Neural cell (in vitro differentiated cells): ENCODE results near the gene SH3RF3. TPM values are rescaled to one million over a fixed set of nuclear protein-coding genes. Genes with fewer than 3 reads are reported as not detected.
"Not testable (repeated sequence)": the region's sequence is repeated elsewhere in the genome, so short reads cannot be mapped to it uniquely, and the experiment has no call there.

Experiments used
- H2AFZ ChIP-seq: fragments of 200-600, 300-800 bp; sonication (generic), shearing (Covaris generic); 2 replicates; pipeline ENCODE4 v1.6.0; 2014; ENCODE audit warnings: low read depth, mild to moderate bottlenecking, antibody characterized with exemption, low read length, moderate library complexity
- H3F3A ChIP-seq: fragments of 200-600 bp; shearing (Covaris generic); 2 replicates; pipeline ENCODE4 v1.6.1; 2016; ENCODE audit warnings: mild to moderate bottlenecking, moderate library complexity, mixed read lengths, antibody characterized with exemption, low read length; ENCODE audit not compliant: insufficient read depth, poor library complexity, severe bottlenecking
- H3K27ac ChIP-seq: fragments of 200-600, 300-800 bp; sonication (generic), shearing (Covaris generic); 2 replicates; pipeline ENCODE4 v1.5.1; 2014; ENCODE audit warnings: mild to moderate bottlenecking, low read length, moderate library complexity
- H3K27me3 ChIP-seq: fragments of 300-800, 200-600 bp; sonication (generic), shearing (Covaris generic); 2 replicates; pipeline ENCODE4 v1.6.0; 2014; ENCODE audit warnings: mild to moderate bottlenecking, low read depth, low read length, moderate library complexity; ENCODE audit not compliant: insufficient read depth
- H3K36me3 ChIP-seq: fragments of 300-800, 200-600 bp; sonication (generic), shearing (Covaris generic); 2 replicates; pipeline ENCODE4 v1.5.1; 2014; ENCODE audit warnings: mild to moderate bottlenecking, antibody characterized with exemption, low read length, moderate library complexity; ENCODE audit not compliant: insufficient read depth
- H3K4me2 ChIP-seq: fragments of 300-800, 200-600 bp; sonication (generic), shearing (Covaris generic); 2 replicates; pipeline ENCODE4 v1.6.0; 2014; ENCODE audit warnings: mild to moderate bottlenecking, low read length
- H3K4me3 ChIP-seq: fragments of 300-800, 200-600 bp; sonication (generic), shearing (Covaris generic); 2 replicates; pipeline ENCODE4 v1.5.1; 2014; ENCODE audit warnings: mild to moderate bottlenecking, low read length, moderate library complexity
- H3K79me2 ChIP-seq: fragments of 200-600 bp; shearing (Covaris generic); replicated peaks from 2 replicates; pipeline ENCODE4 v1.6.0; 2014; ENCODE audit warnings: mild to moderate bottlenecking, low read length, moderate library complexity; ENCODE audit not compliant: insufficient read depth
- H3K9ac ChIP-seq: fragments of 300-800, 200-600 bp; sonication (generic), shearing (Covaris generic); 2 replicates; pipeline ENCODE4 v1.6.1; 2016; ENCODE audit warnings: mild to moderate bottlenecking, low read length, mixed read lengths
- H3K9me2 ChIP-seq: fragments of 200-600 bp; shearing (Covaris generic); 2 replicates; pipeline ENCODE4 v1.6.1; 2016; ENCODE audit warnings: mild to moderate bottlenecking, low read length, mixed read lengths; ENCODE audit not compliant: insufficient read depth
- H3K9me3 ChIP-seq: fragments of 200-600, 300-800 bp; sonication (generic), shearing (Covaris generic); 2 replicates; pipeline ENCODE4 v1.6.1; 2016; ENCODE audit warnings: mild to moderate bottlenecking, mixed run types, low read length, moderate library complexity, mixed read lengths
- H4K20me1 ChIP-seq: fragments of 200-600 bp; shearing (Covaris generic); 2 replicates; pipeline ENCODE4 v1.6.1; 2016; ENCODE audit warnings: mild to moderate bottlenecking, mixed run types; ENCODE audit not compliant: insufficient read depth
- EP300 ChIP-seq: fragments of 450-650 bp; conservative IDR thresholded peaks from 2 replicates; pipeline ENCODE4 v1.6.1; 2014; ENCODE audit warnings: antibody characterized with exemption, mild to moderate bottlenecking, moderate library complexity; ENCODE audit not compliant: poor library complexity, severe bottlenecking
- EZH2 ChIP-seq: fragments of 200-600, 300-800 bp; shearing (Covaris generic), sonication (generic); IDR thresholded peaks from 2 replicates; pipeline ENCODE4 v1.6.1; 2014; ENCODE audit warnings: antibody characterized with exemption, low read length, borderline replicate concordance, mild to moderate bottlenecking; ENCODE audit not compliant: insufficient read depth, poor library complexity, severe bottlenecking
- MXI1 ChIP-seq: fragments of 450-650 bp; conservative IDR thresholded peaks from 2 replicates; pipeline ENCODE4 v1.6.1; 2014; ENCODE audit warnings: antibody characterized with exemption, mild to moderate bottlenecking; ENCODE audit not compliant: poor library complexity, severe bottlenecking
- POLR2AphosphoS5 ChIP-seq: IDR thresholded peaks from 2 replicates; pipeline ENCODE4 v1.6.1; 2012
- RAD21 ChIP-seq: fragments of 450-650 bp; conservative IDR thresholded peaks from 2 replicates; pipeline ENCODE4 v1.6.1; 2014; ENCODE audit warnings: antibody characterized with exemption, mild to moderate bottlenecking, moderate library complexity
- SMC3 ChIP-seq: fragments of 450-650 bp; conservative IDR thresholded peaks from 2 replicates; pipeline ENCODE4 v1.6.1; 2014; ENCODE audit warnings: antibody characterized with exemption, mild to moderate bottlenecking, moderate library complexity; ENCODE audit not compliant: poor library complexity
- TAF1 ChIP-seq: IDR thresholded peaks from 2 replicates; pipeline ENCODE4 v1.6.1; 2012; ENCODE audit warnings: low read depth
- polyA plus RNA-seq: library from polyadenylated mRNA; depleted of rRNA; stranded (reverse); fragments of >200 nt; gene quantifications from 2 replicates; pipeline ENCODE4 v1.2.3, GENCODE V29; 2014
- TF ChIP-seq, protein P1 (sequence below): fragments of 450-650 bp; IDR thresholded peaks from 2 replicates; pipeline ENCODE4 v1.5.1; 2014; ENCODE audit warnings: antibody characterized with exemption, mild to moderate bottlenecking, moderate library complexity; ENCODE audit not compliant: poor library complexity, severe bottlenecking
- TF ChIP-seq, protein P2 (sequence below): IDR thresholded peaks from 2 replicates; pipeline ENCODE4 v1.6.1; 2012; ENCODE audit warnings: borderline replicate concordance

The SH3RF3 gene
- polyA plus RNA-seq, 1 donor from 2014 or later = 0.53 TPM

DNA sequence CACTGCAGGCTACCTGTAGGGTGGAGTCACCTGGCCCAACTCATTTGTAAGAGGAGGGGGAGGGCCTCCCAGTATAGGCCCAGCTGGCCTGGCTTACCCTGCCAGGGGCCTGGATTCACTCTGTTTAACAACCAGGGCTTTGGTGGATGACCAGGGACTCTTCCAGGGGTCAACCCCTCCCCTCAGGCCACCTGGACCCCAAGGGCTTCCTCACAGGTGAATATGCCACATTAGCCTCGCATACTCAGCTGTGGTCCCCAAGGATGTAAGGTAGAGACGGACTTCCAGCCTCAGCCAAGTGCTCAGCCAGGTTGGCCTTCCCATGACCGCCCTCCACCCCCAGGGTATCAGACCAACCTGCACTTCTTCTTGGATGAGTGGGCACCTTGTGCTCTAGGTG is 8.8 kb upstream of the SH3RF3 start:
- Histone ChIP-seq H3K9me2 (no peaks in the 10 kb centered on the region), H3K36me3 (no peaks in the 10 kb centered on the region), H3K9me3 (no peaks in the 10 kb centered on the region)

DNA sequence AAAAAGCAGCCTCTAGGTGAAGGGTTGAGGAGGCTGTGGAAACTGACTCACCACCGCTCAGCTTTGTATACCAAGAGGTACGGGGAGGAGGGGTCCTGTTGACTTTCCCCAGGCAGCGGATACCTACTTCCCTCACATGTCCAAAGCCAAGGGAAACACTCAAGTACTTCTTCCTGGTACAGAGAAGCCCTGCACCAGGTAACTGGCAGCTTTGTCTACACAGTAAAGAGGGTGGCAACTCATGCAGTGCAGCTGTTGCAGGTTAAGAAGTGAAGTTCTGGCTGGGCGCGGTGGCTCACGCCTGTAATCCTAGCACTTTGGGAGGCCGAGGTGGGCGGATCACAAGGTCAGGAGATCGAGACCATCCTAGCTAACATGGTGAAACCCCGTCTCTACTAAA is 8.3 kb upstream of the SH3RF3 start:
- H3K79me2 ChIP-seq, H3K36me3 ChIP-seq, H3K9me2 ChIP-seq, H2AFZ ChIP-seq, H3F3A ChIP-seq, H3K27me3 ChIP-seq, H3K4me3 ChIP-seq, H3K9me3 ChIP-seq, H3K27ac ChIP-seq, H4K20me1 ChIP-seq, H3K9ac ChIP-seq, H3K4me2 ChIP-seq: not testable (repeated sequence)

More for the DNA sequence above, 8.8 kb upstream of the SH3RF3 start:
- Histone ChIP-seq H2AFZ (no peak overlapping the region), H3K4me3 (no peak overlapping the region), H3F3A (no peaks in the 10 kb centered on the region), H4K20me1 (no peaks in the 10 kb centered on the region), H3K79me2 (no peaks in the 10 kb centered on the region), H3K4me2 (no peak overlapping the region), H3K27ac (no peak overlapping the region), H3K27me3 (no peaks in the 10 kb centered on the region), H3K9ac (no peak overlapping the region)
- TF ChIP-seq EP300 = no peak
- TF ChIP-seq, protein P1, sequence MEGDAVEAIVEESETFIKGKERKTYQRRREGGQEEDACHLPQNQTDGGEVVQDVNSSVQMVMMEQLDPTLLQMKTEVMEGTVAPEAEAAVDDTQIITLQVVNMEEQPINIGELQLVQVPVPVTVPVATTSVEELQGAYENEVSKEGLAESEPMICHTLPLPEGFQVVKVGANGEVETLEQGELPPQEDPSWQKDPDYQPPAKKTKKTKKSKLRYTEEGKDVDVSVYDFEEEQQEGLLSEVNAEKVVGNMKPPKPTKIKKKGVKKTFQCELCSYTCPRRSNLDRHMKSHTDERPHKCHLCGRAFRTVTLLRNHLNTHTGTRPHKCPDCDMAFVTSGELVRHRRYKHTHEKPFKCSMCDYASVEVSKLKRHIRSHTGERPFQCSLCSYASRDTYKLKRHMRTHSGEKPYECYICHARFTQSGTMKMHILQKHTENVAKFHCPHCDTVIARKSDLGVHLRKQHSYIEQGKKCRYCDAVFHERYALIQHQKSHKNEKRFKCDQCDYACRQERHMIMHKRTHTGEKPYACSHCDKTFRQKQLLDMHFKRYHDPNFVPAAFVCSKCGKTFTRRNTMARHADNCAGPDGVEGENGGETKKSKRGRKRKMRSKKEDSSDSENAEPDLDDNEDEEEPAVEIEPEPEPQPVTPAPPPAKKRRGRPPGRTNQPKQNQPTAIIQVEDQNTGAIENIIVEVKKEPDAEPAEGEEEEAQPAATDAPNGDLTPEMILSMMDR = no peak

DNA sequence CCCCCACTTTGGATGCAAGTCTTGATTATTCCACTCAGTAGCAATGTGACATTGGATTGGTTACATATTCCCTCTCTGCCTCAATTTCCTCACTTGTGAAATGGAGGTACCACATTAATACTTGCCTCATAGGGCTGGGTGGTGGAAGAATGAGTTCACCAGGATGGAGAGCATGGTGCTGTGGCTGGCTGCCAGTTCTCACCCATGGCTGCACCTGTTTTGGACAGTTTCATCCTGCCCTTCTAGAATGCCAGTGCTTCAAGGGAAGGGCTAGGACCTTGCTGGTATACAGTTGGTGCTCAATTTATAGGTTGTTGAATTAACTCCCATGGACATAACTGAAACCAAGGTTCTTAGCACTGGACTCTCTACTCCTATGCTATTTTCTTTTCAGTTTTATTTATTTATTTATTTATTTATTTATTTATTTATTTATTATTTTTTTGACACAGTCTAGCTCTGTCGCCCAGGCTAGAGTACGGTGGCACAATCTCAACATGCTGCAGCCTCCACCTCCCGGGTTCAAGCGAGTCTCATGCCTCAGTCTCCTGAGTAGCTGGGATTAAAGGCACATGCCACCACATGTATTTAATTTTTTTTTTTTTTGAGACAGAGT is 5.3 kb upstream of the SH3RF3 start:
- Histone ChIP-seq H3K4me3 (no peak overlapping the region), H3K9me3 (no peaks in the 10 kb centered on the region), H3K27me3 (peaks cover 4% of the 10 kb centered on the region), H3K36me3 (no peaks in the 10 kb centered on the region), H3K9ac (no peak overlapping the region), H4K20me1 (no peaks in the 10 kb centered on the region), H2AFZ (no peak overlapping the region), H3K79me2 (no peaks in the 10 kb centered on the region), H3F3A (no peaks in the 10 kb centered on the region), H3K9me2 (no peaks in the 10 kb centered on the region), H3K4me2 (no peak overlapping the region), H3K27ac (no peak overlapping the region)
- TF ChIP-seq POLR2AphosphoS5 (no peak), EP300 (no peak), EZH2 (no peak), RAD21 (no peak), SMC3 (no peak), MXI1 (no peak), TAF1 (no peak)
- TF ChIP-seq, protein P1 = no peak
- TF ChIP-seq, protein P2, sequence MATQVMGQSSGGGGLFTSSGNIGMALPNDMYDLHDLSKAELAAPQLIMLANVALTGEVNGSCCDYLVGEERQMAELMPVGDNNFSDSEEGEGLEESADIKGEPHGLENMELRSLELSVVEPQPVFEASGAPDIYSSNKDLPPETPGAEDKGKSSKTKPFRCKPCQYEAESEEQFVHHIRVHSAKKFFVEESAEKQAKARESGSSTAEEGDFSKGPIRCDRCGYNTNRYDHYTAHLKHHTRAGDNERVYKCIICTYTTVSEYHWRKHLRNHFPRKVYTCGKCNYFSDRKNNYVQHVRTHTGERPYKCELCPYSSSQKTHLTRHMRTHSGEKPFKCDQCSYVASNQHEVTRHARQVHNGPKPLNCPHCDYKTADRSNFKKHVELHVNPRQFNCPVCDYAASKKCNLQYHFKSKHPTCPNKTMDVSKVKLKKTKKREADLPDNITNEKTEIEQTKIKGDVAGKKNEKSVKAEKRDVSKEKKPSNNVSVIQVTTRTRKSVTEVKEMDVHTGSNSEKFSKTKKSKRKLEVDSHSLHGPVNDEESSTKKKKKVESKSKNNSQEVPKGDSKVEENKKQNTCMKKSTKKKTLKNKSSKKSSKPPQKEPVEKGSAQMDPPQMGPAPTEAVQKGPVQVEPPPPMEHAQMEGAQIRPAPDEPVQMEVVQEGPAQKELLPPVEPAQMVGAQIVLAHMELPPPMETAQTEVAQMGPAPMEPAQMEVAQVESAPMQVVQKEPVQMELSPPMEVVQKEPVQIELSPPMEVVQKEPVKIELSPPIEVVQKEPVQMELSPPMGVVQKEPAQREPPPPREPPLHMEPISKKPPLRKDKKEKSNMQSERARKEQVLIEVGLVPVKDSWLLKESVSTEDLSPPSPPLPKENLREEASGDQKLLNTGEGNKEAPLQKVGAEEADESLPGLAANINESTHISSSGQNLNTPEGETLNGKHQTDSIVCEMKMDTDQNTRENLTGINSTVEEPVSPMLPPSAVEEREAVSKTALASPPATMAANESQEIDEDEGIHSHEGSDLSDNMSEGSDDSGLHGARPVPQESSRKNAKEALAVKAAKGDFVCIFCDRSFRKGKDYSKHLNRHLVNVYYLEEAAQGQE = no peak
